DLD1 (cell line): ENCODE results near the gene GALNT12.

Experiments
- in situ Hi-C: cut with HindIII; loops from 2 replicates; pipeline ENCODE4 v1.10.0; 2017; ENCODE audit warnings: low sequenced_read_pairs

Gene GALNT12

GRCh38 chr9:98830554-98830953 lies 23.1 kb downstream of the GALNT12 start:
- in situ Hi-C loops: no loop called here

GRCh38 chr9:98831696-98832095 lies 24.2 kb downstream of the GALNT12 start:
- in situ Hi-C loops: no loop called here

GRCh38 chr9:98832768-98833089 lies 25.3 kb downstream of the GALNT12 start:
- in situ Hi-C loops: no loop called here

GRCh38 chr9:98833090-98833956 lies 25.9 kb downstream of the GALNT12 start:
- in situ Hi-C loops: no loop called here

GRCh38 chr9:98834386-98834785 lies 26.9 kb downstream of the GALNT12 start:
- in situ Hi-C loops: no loop called here

GRCh38 chr9:98836206-98836605 lies 28.7 kb downstream of the GALNT12 start:
- in situ Hi-C loops: no loop called here

GRCh38 chr9:98837516-98837915 lies 30.0 kb downstream of the GALNT12 start:
- in situ Hi-C loops: no loop called here

- in situ Hi-C loops: no loop called here
Measured at GRCh38 chr9:98838155-98838867, 30.8 kb downstream of the GALNT12 start.

GRCh38 chr9:98838868-98839565 lies 31.5 kb downstream of the GALNT12 start:
- in situ Hi-C loops: no loop called here

- in situ Hi-C loops: loop anchor here (10.0 kb wide), 2 partner anchors 155 to 305 kb away; no protein-coding TSS in a partner anchor
Measured at GRCh38 chr9:98839724-98840123, 32.3 kb downstream of the GALNT12 start.

GRCh38 chr9:98842510-98842909 lies 35.0 kb downstream of the GALNT12 start:
- in situ Hi-C loops: loop anchor here (10.0 kb wide), 2 partner anchors 152 to 302 kb away; no protein-coding TSS in a partner anchor

GRCh38 chr9:98846081-98846480 lies 38.6 kb downstream of the GALNT12 start:
- in situ Hi-C loops: loop anchor here (10.0 kb wide), 2 partner anchors 149 to 299 kb away; no protein-coding TSS in a partner anchor

- in situ Hi-C loops: loop anchor here (10.0 kb wide), 2 partner anchors 148 to 298 kb away; no protein-coding TSS in a partner anchor
Measured at GRCh38 chr9:98846879-98847278, 39.4 kb downstream of the GALNT12 start.

GRCh38 chr9:98848450-98849149 lies 41.1 kb downstream of the GALNT12 start:
- in situ Hi-C loops: loop anchor here (10.0 kb wide), 2 partner anchors 146 to 296 kb away; no protein-coding TSS in a partner anchor

GRCh38 chr9:98849563-98849962 lies 42.1 kb downstream of the GALNT12 start:
- in situ Hi-C loops: loop anchor here (10.0 kb wide), 2 partner anchors 145 to 295 kb away; no protein-coding TSS in a partner anchor

- in situ Hi-C loops: no loop called here
Measured at GRCh38 chr9:98850851-98851729, 43.6 kb downstream of the GALNT12 start.

- in situ Hi-C loops: no loop called here
Measured at GRCh38 chr9:98851730-98852459, 44.4 kb downstream of the GALNT12 start.

GRCh38 chr9:98852460-98852734 lies 44.9 kb downstream of the GALNT12 start:
- in situ Hi-C loops: no loop called here

- in situ Hi-C loops: no loop called here
Measured at GRCh38 chr9:98852961-98853360, 45.5 kb downstream of the GALNT12 start.
